HK-2 (cell line): ENCODE measurements around the gene KCNH8.
"Not testable (repeated sequence)": the region's sequence is repeated elsewhere in the genome, so short reads cannot be mapped to it uniquely, and the experiment has no call there.

Source experiments
- DNase-seq: peaks from one replicate; pipeline ENCODE4 v3.0.0-alpha.2; 2018; ENCODE audit not compliant: unreplicated experiment

KCNH8 gene

GRCh38 chr3:19173945-19174344, 25.6 kb downstream of the KCNH8 start:
- DNase-seq: no peak

DNA sequence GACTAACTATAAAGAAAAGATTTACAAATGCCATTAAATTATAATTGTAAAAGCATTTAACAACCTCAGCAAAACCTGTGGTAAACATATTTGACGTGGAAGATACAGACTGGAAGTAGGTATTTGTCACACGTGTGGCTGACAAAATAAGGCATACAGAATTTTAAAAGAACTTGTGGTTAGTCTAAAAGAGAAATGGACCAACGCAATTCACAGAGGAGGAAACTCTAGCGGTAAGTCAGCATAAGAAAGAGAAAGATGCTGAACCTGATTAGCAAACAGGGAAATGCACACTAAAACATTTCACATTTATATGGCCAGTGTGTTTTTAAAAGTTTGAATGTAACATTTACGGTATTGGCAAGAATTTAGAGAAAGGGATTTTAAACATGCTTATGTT, 35.3 kb downstream of the KCNH8 start:
- DNase-seq: no peak

DNA sequence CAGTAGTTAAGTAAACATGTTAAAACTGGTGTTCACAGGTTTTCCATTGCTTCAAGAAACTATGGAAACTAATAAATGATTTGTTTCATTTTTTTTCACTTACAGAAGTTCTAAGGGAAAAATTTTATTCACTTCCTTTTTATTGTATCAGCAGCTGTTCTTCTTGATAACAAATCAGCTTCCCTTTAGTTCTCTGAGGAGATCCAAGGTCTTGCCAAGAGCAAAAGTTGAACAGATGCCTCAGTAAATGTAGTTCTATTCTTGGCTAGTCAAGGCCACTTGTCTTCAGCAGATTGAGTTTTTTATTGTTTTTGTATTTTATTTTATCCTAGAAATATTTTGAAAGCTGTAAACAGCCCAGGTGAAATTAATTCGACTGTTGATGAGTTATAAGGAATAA, 41.8 kb downstream of the KCNH8 start:
- no peak for DNase-seq

GRCh38 chr3:19190602-19191001, 42.3 kb downstream of the KCNH8 start:
- no peak for DNase-seq

DNA sequence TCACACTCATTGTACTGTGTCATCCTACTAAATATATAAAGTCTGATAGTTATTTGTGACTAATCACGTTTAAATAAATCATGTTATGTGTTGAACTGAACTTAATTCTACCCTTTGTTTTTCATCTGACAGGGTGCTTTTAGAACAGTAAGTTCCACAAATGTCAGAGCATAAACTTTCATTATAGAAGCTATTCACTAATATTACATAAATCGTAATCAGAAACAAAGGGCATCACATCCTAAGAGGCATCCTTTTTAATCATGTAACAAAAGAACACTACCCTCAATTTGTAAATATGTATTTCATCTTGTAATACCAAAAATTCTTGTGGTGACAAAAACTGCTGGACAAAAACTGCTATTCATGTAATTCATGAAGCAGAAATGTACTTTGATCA, 50.8 kb downstream of the KCNH8 start:
- no peak for DNase-seq

DNA sequence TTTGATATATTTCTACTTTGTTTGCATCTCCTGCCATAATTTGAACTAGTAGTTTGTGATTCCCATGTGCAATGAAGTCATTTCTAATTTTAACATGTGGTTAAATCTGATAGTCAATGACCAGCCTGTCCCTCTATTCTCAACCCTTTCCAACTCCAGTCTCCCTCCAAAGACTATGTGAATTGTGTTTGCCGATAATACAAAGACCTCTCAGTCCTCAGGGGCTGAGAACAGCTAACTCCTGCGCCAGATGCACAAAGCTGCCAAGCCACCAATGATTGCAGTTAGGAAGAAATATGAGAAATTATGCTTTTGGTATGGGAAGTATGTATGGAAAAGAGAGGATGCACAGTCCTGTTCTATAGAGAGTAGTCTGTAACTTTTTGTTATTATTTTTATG, 54.0 kb downstream of the KCNH8 start:
- no peak for DNase-seq

DNA sequence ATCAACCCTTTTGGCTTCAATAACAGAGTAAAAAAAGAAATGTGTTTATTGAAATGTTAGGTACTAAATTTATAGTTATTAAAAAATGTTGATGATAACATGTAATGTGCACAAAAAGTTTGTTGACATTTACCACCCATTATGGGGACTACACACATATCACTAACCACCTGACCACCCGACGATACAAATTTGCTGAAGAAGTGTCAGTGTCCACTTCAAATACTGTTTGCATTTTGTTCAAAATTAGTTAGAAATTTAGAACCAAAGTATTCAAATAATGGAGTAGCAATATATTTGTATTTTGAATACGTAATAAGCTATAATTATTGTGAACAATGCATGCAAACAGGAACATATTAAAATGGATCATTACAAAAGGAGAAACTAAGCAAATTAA, 54.4 kb downstream of the KCNH8 start:
- DNase-seq: no peak

GRCh38 chr3:19206540-19206939, 58.2 kb downstream of the KCNH8 start:
- no peak for DNase-seq

DNA sequence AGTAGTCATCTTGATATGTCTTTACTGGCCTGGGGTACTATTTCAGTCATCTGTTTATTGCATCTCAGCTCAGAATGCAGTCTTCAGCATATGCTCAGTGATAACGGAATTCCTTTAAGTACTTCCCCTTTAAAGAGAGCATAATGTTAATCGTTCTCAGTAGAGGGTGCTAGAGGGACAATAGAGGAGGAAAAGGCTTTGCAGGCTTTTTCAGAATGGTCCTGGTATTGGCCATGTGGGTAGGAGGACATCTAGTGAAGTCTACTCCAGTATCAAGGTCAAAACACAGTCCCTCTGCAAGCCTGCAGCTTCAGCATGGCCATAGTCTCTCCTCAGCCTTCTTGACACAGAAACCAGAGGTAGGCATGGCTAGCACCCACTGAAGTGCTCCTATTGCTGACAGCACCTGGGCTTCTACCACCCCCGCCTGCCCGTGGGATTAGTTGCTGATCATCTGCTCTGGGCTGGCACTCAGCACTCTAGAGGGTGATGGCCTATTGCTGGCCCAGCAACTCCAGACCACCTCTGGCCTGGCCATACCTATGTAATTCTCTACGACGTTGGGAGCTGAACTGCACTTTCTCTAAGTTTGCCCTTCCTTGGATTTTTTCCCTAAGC, 65.4 kb downstream of the KCNH8 start:
- no peak for DNase-seq

DNA sequence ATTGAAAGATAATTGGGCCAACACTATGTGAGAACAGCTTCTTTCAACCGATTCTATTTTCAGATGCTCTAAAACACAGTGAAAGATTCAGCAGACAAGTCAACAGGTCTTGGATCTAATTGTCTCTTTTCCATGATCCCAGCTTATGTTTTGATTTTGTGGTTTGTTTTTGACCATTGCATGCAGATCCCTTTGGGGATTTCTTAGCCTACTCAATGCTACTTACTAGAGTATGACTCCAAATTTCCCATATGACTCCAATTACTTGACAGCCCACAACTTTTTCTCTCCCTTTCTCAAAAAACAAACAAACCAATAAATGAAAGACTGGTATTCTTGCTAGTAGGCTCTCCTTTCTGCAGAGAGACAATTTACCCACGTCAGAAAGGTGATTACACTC, 67.1 kb downstream of the KCNH8 start:
- DNase-seq: no peak

DNA sequence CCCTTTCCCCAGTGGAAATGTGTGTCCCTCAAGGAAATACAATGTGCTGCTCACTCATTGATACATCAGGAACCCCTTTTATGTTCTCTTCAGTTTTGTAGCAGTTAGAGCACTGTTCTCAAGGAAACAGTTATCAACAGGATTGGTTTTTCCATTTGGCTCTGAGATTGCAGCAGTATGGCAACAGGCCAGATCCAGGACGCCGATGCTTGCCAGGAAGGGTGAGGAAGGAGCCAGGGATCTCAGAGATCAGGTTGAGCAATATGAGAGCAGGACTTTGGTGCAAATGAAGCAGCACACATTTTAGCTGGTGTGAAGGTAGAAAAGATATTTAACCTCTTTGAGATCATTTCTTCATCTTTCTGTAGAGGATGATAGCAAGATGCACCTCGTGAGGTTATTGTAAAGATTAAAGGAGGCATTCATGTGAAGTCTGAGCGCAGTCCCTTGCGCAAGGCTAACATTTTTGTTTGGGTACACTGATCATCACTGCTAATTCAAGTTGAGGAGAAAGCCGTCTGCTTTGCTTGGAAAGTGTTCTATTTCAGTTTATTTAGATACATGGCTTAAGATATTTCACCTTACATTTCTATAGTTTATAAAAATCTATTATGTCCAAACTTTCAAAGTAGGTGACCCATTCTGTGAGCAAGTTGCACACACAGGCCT, 68.5 kb downstream of the KCNH8 start:
- no peak for DNase-seq

DNA sequence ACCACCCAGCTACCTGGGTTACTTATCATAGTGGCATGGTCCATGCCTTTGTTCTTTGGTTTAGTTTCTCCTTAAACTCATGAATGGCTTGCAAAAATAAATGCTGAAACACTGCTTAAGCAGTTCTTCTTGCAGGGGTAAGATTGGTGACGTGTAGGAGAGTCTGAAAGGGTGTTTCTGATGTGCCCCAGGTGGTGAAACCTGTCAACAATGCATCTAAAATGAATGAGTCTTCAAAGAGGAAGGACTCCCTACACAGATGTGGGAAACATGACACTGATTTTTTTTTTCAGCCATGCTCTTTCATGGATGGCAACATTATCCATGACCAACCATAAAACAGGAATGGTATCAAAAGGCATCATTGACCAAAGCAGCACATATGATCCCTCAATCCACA, 72.0 kb downstream of the KCNH8 start:
- no peak for DNase-seq

GRCh38 chr3:19221081-19221480, 72.8 kb downstream of the KCNH8 start:
- no peak for DNase-seq

DNA sequence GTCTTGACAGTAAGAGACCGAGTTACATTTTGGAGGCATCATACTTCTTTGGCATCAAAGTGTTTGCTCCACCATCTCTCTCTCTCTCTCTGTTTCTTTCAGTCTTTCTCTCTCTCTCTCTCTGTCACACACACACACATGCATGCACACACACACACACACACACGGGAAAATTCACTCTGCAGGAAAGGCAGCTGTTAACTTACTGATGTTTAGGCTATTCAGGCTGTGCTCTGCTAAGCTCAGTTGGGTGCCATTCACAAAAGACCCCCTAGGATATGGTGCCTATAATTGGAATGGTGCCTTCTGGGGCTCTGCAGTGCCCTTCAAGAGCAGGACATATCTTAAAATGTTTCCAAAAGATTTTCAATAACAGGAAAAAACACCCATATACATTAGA, 78.2 kb downstream of the KCNH8 start:
- no peak for DNase-seq

GRCh38 chr3:19228167-19228566, 79.9 kb downstream of the KCNH8 start:
- no peak for DNase-seq

- no peak for DNase-seq
Measured at GRCh38 chr3:19229086-19229485, 80.8 kb downstream of the KCNH8 start.

DNA sequence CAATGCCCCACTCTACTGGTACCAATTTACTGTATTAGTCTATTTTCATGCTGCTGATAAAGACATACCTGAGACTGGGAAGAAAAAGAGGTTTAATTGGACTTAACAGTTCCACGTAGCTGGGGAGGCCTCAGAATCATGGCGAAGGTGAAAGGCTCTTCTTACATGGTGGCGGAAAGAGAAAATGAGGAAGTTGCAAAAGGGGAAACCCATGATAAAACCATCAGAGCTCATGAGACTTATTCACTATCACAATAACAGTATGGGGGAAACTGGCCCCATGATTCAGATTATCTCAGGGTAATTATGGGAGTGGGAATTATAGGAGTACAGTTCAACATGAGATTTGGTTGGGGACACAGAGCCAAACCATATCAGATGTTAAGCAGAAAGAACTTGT, 81.6 kb downstream of the KCNH8 start:
- DNase-seq: not testable (repeated sequence)

GRCh38 chr3:19231792-19232461, 83.6 kb downstream of the KCNH8 start:
- DNase-seq: no peak

- DNase-seq: no peak
Measured at GRCh38 chr3:19232566-19232965, 84.3 kb downstream of the KCNH8 start.

- DNase-seq: not testable (repeated sequence)
Measured at GRCh38 chr3:19233882-19234784, 85.8 kb downstream of the KCNH8 start.

DNA sequence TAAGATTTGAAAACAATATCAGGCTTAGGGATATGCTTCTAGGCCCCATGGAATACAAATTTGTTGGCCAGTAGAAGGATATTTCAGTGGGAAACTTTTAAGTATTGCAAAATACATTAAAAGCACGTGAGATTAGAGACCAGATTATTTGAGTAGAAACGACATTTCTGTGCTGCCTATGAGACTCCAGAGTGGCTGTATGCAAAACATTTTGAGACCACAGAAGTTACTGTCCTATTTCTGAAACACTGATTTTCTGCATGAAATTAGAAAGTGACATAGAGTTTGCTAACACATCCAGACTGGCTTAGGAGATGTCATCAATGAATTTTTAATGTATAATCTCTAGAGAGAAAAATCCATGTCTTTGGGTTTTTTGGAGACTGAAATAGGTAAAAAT, 99.8 kb downstream of the KCNH8 start:
- DNase-seq: no peak

DNA sequence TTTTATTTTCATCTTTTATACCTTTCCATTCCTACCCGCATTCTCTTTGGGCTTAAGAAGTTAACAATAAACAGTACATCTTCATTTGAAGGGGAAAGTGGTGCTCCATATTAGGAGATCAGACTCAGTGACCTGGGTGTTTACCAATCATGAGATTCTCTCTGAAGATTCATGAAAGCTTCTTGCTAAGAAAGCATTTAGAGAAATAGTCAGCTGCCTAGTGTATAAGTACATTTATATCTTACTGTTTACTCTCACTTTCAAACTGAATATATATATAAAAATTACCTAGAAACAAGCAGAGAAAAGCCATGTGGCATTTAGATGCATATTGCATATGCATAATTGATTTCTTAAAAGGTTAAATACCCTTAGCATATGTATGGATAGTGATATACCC, 100.5 kb downstream of the KCNH8 start:
- DNase-seq: no peak
